ENCODE results near the gene VPS13C. TPM values are rescaled to one million over a fixed set of nuclear protein-coding genes. Genes with fewer than 3 reads are reported as not detected.
A peak's percentile ranks its signal among the peaks of the same experiment; 100 is the strongest.

Gene VPS13C
- total RNA-seq, 2 donors from 2014 or later: 92.0 to 93.0 TPM

DNA sequence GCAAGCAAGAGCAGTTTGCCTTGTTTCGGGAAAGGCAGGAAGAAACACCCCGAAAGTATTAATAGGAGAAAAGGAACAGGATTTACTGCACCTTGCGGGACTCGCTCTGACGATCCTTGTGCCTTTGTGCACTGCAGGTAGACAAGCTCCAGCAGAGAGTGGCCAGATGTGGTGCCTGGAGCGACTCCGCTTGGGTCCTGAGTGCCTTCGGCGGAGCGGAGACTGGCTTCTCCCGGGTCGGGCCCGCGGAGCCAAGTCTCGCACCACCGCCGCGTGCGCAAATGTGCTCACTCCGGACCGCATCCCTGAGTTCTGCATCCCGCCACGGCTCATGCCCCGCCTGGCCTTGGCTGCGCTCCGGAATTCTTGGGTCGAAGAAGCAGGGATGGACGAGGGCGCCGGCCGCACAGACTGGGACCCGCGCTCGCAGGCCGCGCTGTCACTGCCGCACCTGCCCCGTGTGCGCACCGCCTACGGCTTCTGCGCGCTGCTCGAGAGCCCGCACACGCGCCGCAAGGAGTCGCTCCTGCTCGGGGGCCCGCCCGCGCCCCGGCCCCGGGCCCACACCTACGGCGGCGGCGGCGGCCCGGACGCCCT lies 7.3 kb upstream of the VPS13C start:
- peak; percentile 66 to 77 for ATAC-seq
- no peak for DNase-seq (ENCODE audit: low spot score)
- peaks cover 16 to 20% of the 10 kb centered on the region in 2 donors for H3K4me1 Mint-ChIP-seq (ENCODE audit: low read depth in 2 of 2)
- H3K4me3 Mint-ChIP-seq: peak overlapping the region; percentile 93
- H3K9me3 Mint-ChIP-seq: no peaks in the 10 kb centered on the region
- H3K36me3 Mint-ChIP-seq: peaks cover 6% of the 10 kb centered on the region
- H3K27me3 Mint-ChIP-seq: peaks cover 22 to 30% of the 10 kb centered on the region in 2 donors
- peak overlapping the region; percentile 14 to 73 for H3K27ac Mint-ChIP-seq

DNA sequence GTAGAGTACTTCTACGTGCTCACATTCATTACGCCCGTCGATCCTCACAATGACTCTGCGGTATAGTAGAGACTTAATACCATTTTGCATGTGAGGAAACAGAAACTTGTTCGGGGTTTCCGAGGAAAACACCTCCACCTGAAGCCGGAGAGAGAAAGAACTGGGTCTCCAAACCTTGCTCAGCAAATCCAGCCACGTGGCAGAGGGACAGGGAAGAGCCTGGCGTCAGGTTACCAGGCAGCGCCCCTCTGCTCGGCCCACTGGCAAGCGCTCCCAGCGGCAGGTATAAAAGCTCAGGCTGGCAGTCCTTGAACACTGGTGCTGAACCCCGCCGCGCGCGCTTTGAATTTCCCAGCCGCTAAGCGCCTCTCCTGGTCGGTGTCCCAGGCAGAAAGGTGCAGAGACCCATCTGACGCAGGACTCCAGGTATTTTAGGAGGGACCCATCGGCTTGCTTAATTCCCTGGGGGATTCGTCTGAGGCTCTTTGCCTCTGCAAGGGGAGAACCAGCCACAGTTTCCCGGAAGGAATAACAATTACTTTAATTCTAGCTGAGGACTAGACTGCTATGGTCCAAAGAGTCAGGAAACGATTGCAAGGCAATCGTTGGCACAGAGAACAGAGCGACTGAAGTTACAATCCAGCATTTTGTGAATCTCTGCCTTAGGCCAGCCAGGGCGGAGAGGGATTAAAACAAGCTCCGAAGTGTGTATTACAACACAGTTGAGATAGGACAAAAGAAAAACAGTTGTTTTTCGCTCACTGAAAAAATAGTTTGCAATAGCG lies 6.6 kb upstream of the VPS13C start, which contains the start of gene C2CD4A:
Gene C2CD4A (plus strand): TSS at position 315 of the 785 bp plus-strand sequence. CDS start 637 bp downstream, outside the sequence.
- Mint-ChIP-seq H3K9me3 (no peaks in the 10 kb centered on the region), H3K27me3 (peaks cover 23 to 28% of the 10 kb centered on the region in 2 donors), H3K27ac (peak within 1 kb of the TSS; percentile 14 to 73), H3K4me1 (ENCODE audit: low read depth in 2 of 2) (peaks cover 19 to 24% of the 10 kb centered on the region in 2 donors), H3K4me3 (peak within 1 kb of the TSS; percentile 93), H3K36me3 (peaks cover 6% of the 10 kb centered on the region)
- DNase-seq (ENCODE audit: low spot score) (peak; percentile 65), ATAC-seq (peak in 1 of 2 donors; percentile 33)

DNA sequence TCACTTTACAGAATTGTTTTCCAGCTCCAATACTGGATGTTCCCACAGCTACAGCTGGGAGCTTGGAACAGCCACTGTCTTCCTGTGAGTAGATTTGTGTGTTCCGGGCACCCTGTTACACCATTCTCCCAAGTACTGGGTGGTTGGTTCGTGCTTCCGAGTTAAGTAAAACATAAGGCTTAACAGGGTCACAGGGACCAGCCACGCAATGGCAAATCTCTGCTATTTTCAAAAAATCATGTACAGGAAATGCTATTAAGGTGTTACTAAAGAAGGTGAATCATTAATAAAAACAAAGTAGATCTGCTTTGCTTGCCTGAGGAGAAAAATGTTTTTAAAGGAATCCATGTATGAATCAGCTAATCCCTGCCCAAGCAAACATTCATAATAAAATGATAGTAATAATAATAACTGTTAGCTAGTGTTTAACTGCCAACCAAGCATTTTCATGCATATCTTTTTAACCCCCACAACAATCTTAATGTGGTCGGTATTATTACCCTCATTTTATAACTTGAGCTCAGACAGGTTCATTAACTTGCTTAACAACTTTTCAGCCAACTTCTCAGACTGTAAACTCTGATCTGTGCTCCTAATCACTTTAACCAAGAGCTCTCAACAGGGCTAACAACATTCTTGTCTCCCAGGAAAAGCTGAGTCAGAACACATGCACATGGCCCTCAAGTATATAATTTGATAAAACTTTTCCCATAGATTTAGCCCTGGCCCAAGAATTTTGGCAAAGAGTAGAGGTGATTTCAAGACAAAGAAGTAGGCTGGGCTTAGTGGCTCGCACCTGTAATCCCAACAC lies 3.8 kb upstream of the VPS13C start:
- no peak overlapping the region for H3K4me3 Mint-ChIP-seq
- peaks cover 24 to 28% of the 10 kb centered on the region in 2 donors for H3K27me3 Mint-ChIP-seq
- H3K27ac Mint-ChIP-seq: no peak overlapping the region
- peaks cover 32 to 37% of the 10 kb centered on the region in 2 donors for H3K4me1 Mint-ChIP-seq (ENCODE audit: low read depth in 2 of 2)
- H3K9me3 Mint-ChIP-seq: no peaks in the 10 kb centered on the region
- peaks cover 6% of the 10 kb centered on the region for H3K36me3 Mint-ChIP-seq
- ATAC-seq: no peak
- no peak for DNase-seq (ENCODE audit: low spot score)

DNA sequence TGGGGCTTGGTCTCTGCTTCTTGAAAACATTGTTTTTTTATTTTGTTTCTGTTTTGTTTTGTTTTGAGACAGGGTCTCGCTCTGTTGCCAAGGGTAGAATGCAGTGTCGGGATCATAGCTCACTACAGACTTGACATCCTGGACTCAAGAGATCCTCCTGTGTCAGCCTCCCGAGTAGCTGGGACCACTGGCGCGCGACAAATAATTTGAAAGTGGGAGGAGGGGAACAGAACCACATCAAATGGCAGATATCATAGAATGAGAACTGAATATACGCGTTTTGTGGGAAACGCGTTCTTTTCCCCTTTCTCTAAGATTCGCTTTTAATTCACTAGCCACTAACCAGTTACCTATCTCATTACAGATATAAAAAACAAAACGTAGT lies 641 bp upstream of the VPS13C start:
- H3K4me1 Mint-ChIP-seq (ENCODE audit: low read depth in 2 of 2): peaks cover 28 to 32% of the 10 kb centered on the region in 2 donors
- DNase-seq (ENCODE audit: low spot score) (no peak), ATAC-seq (peak in 1 of 2 donors; percentile 4)
- H3K36me3 Mint-ChIP-seq: no peaks in the 10 kb centered on the region
- peak overlapping the region; percentile 86 for H3K4me3 Mint-ChIP-seq
- H3K27me3 Mint-ChIP-seq: peaks cover 9 to 11% of the 10 kb centered on the region in 2 donors
- H3K27ac Mint-ChIP-seq: peak overlapping the region; percentile 91 to 96
- no peaks in the 10 kb centered on the region for H3K9me3 Mint-ChIP-seq

DNA sequence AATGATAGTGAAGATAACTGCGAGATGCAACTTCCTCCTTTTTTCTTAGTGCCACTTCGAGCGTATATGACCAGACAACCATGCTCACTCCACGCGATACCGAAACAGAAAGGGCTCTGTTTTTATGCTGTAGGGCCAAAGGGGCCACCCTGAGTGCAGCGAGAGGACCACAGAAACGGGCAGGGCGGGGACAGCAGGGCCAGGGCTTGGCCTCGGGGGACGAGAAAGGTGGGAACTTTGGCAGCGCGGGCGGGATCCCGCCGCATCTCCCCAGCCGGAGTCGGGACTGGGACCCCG lies 483 bp downstream of the VPS13C start:
- Mint-ChIP-seq H3K27ac (peak overlapping the region; percentile 91 to 96), H3K4me3 (peak overlapping the region; percentile 86), H3K4me1 (ENCODE audit: low read depth in 2 of 2) (peaks cover 33 to 37% of the 10 kb centered on the region in 2 donors), H3K27me3 (peaks cover 4 to 6% of the 10 kb centered on the region in 2 donors), H3K36me3 (no peaks in the 10 kb centered on the region), H3K9me3 (no peaks in the 10 kb centered on the region)
- DNase-seq (ENCODE audit: low spot score): peak; percentile 90
- ATAC-seq: peak; percentile 92 to 93

DNA sequence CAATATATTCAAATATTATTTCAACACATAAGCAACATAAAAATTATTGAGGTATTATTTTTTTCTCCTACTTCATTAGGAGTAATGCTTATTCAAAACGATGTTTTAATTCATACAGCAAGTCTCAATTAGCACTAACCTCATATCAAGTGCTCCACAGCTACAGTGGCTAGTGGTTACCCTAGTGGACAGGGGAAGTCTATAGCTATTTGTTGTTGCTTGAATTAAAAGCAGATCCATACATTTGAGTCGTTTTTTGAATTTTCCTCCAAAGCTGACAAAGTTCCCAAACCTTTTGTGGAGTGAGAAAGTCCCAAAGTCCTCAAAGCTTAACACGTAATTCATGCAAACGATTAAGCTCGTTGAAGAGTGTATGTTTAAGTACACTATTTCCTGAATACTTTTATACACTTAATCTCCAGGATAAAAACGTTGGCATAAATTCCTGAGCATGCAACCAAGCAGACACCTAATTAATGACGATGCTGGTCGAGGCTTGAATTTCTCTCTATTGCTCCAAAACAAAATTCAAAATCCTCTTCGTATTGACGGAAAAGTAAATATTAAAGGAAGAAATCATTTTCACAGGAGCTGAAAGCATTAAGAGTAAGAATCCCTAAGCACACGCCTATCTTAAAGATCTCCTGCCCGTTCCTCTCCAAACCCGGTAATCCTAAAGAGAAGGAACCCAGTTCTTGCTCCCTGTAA lies 985 bp downstream of the VPS13C start:
- Mint-ChIP-seq H3K36me3 (no peaks in the 10 kb centered on the region), H3K27ac (peak overlapping the region; percentile 91 to 96), H3K27me3 (peaks cover 4 to 6% of the 10 kb centered on the region in 2 donors), H3K9me3 (no peaks in the 10 kb centered on the region), H3K4me3 (peak overlapping the region; percentile 86), H3K4me1 (ENCODE audit: low read depth in 2 of 2) (peaks cover 38 to 40% of the 10 kb centered on the region in 2 donors)
- ATAC-seq (no peak), DNase-seq (ENCODE audit: low spot score) (no peak)

DNA sequence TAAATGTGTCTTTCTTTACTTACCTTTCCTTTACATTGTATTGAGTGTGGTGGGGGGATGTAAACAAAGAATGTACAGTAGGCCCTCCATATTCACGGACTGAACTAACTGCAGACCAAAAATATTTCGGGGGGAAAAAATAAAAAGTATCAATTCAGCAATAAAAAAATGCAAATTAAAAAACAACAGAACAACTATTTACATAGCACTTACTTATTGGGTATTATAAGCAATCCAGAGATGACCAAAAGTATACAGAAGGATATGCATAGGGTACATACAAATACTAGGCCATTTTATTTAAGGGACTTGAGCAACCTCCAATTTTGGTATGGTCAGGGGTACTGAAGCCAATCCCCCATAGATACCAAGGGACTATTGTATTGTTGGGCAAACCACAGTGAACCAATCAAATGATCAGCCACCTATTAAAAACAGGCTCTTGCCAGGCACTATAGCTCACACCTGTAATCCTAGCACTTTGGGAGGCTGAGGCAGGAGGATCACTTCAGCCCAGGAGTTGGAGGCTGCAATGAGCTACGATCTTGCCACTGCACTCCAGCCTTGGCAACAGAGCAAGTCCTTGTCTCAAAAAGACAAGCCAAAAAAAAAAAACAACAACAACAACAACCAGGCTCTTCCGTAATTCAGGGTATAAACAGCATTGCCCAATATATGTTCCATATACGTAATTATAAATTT lies 1.8 kb downstream of the VPS13C start:
- Mint-ChIP-seq H3K4me1 (ENCODE audit: low read depth in 2 of 2) (peaks cover 42 to 45% of the 10 kb centered on the region in 2 donors), H3K27ac (peak overlapping the region; percentile 91 to 96), H3K27me3 (peaks cover 0 to 2% of the 10 kb centered on the region in 2 donors)

DNA sequence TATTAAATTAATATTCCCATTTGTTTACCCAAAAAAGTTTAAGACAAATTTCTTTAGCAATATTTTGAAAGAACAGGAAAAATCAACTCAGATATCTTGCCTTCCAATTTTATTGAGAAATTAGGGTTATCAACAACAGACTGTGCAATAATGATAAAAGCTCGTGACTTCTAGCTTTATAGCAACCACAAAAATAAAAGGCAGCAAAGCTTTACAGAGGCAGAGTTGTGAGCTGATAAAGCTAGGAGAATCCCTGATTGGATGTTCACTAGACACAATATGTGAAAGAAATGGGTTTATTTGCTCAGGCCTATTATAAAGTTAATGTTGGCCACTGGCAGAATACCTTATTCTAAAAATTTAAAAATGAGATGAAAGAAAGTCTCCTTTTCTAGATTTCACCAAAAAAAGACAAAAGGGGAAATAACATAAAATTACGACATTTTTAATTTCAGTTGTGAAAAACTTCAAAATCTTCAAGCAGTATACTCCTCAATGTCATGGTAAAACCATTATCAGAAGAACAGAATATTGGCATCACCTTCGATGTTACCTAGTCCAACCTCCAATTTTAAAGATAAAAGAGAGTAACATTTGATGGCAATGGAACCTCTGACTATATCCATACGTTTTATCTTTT lies 2.8 kb downstream of the VPS13C start:
- Mint-ChIP-seq H3K4me3 (no peak overlapping the region), H3K4me1 (ENCODE audit: low read depth in 2 of 2) (peaks cover 47 to 48% of the 10 kb centered on the region in 2 donors)

More for the DNA sequence above, 1.8 kb downstream of the VPS13C start:
- H3K9me3 Mint-ChIP-seq: no peaks in the 10 kb centered on the region
- DNase-seq (ENCODE audit: low spot score) (no peak), ATAC-seq (no peak)
- peak overlapping the region; percentile 86 for H3K4me3 Mint-ChIP-seq
- no peaks in the 10 kb centered on the region for H3K36me3 Mint-ChIP-seq

DNA sequence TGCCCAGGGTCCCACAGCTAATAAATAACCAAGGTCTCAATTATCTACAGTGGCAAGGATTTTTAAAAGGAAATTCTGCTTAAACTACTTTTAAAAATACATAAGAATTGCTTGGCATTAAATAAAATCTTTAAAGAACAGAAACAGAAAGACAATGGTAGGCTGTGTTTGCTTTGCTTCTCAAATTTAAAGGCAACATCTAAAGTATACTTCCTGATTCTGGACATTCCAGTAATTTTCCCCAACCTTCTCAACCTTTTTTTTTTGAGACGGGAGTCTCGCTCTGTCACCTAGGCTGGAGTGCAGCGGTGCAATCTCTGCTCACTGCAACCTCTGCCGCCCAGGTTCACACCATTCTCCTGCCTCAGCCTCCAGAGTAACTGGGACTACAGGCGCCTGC lies 5.3 kb downstream of the VPS13C start:
- ATAC-seq: no peak
- H3K27ac Mint-ChIP-seq: no peak overlapping the region
- no peak overlapping the region for H3K4me3 Mint-ChIP-seq
- peaks cover 36 to 42% of the 10 kb centered on the region in 2 donors for H3K4me1 Mint-ChIP-seq (ENCODE audit: low read depth in 2 of 2)
- DNase-seq (ENCODE audit: low spot score): no peak
- H3K27me3 Mint-ChIP-seq: no peaks in the 10 kb centered on the region
- H3K9me3 Mint-ChIP-seq: no peaks in the 10 kb centered on the region
- H3K36me3 Mint-ChIP-seq: no peaks in the 10 kb centered on the region

More for the DNA sequence above, 2.8 kb downstream of the VPS13C start:
- no peak for DNase-seq (ENCODE audit: low spot score)
- Mint-ChIP-seq H3K27ac (peak overlapping the region in 1 of 2 donors; percentile 62), H3K9me3 (no peaks in the 10 kb centered on the region), H3K27me3 (peaks cover 0 to 2% of the 10 kb centered on the region in 2 donors), H3K36me3 (no peaks in the 10 kb centered on the region)
- ATAC-seq: no peak

DNA sequence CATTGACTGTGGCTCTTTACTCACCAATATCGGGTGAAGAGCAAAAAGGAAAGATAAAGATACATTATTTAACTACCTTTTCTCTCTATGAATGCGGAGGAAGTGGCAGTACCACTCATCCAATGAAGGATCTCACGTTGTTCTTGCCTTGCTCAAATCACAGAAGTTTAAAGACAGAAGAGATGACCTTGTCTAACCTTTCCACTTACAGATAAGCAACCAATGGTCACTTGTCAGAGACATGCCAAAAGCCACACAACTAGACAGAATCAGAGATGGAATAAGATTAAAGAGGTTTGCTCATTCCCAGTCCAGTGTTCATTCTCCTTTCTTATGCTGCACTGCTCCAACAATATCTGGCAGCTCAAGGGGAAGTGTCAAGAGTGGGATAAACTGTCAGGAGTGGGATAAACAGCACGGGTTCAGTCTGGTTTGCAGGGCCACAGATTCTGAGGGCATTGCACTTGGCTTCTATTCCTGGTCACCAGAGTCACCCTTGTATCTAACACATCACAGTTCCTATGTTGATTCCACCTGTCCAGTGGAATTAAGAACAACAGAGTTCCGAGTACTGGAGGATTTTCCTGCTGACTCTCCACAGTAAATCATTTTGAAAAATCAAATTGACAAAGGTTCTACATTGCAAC lies 6.7 kb downstream of the VPS13C start:
- Mint-ChIP-seq H3K27ac (peak overlapping the region in 1 of 2 donors; percentile 2), H3K4me3 (no peak overlapping the region), H3K4me1 (ENCODE audit: low read depth in 2 of 2) (peaks cover 38 to 41% of the 10 kb centered on the region in 2 donors), H3K9me3 (no peaks in the 10 kb centered on the region), H3K36me3 (peaks cover 5% of the 10 kb centered on the region), H3K27me3 (no peaks in the 10 kb centered on the region)
- no peak for DNase-seq (ENCODE audit: low spot score)
- no peak for ATAC-seq

DNA sequence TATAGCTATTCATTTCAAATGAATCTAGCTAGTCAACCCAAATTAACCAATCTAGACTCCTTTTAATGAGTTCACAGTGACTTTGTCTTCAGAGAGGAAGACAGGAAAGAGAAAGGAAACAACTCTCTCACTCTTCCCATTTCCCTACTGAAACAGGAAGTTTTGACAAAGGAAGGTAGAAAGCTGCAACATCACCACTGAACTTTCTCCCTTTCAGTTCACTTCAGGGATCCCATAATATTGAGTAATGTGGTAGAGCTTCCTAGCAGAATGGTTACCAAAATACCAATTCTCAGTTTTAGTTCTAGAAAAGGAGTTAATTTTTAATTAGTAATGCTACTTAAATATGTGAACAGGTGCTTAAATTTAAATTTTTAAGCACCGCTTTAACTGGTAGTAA lies 7.5 kb downstream of the VPS13C start:
- Mint-ChIP-seq H3K27ac (no peak overlapping the region), H3K36me3 (peaks cover 5% of the 10 kb centered on the region), H3K9me3 (no peaks in the 10 kb centered on the region), H3K27me3 (no peaks in the 10 kb centered on the region), H3K4me3 (no peak overlapping the region), H3K4me1 (ENCODE audit: low read depth in 2 of 2) (peaks cover 36 to 39% of the 10 kb centered on the region in 2 donors)
- DNase-seq (ENCODE audit: low spot score) (no peak), ATAC-seq (no peak)

DNA sequence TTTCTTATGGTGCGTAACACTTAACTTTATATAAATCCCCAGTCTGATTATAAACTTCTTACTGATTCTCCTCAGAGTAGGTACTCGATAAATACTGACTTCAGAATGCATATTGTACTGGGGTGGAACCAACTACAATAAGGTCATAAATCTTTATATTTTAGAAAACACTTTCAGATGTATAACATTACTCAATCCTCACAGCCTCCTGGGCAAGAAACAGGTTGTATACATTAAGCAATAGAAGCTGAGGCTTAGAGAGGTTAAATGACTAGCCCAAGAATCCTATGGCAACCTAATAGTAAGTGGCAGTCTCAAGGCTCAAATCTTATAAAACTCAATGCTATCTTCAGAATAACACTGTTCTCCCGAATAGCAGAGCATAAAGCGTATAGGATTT lies 9.1 kb downstream of the VPS13C start:
- Mint-ChIP-seq H3K27me3 (no peaks in the 10 kb centered on the region), H3K27ac (peak overlapping the region in 1 of 2 donors; percentile 22), H3K4me3 (no peak overlapping the region), H3K4me1 (ENCODE audit: low read depth in 2 of 2) (peaks cover 30 to 38% of the 10 kb centered on the region in 2 donors), H3K9me3 (no peaks in the 10 kb centered on the region), H3K36me3 (peaks cover 5% of the 10 kb centered on the region)
- DNase-seq (ENCODE audit: low spot score) (no peak), ATAC-seq (no peak)
